GM19240 (cell line): Measurements from ENCODE around the gene PRDM16.
A peak's percentile ranks its signal among the peaks of the same experiment; 100 is the strongest.

ENCODE experiments used
- DNase-seq: peaks from one replicate; pipeline ENCODE4 v3.0.0; 2011; ENCODE audit warnings: low spot score; ENCODE audit not compliant: insufficient read length

The PRDM16 gene

GRCh38 chr1:3441880-3442279, 372.9 kb downstream of the PRDM16 start:
- DNase-seq, result no peak

GRCh38 chr1:3442331-3442730, 373.3 kb downstream of the PRDM16 start:
- no peak for DNase-seq

- DNase-seq, result no peak
Measured at GRCh38 chr1:3442901-3443300, 373.9 kb downstream of the PRDM16 start.

- no peak for DNase-seq
Measured at GRCh38 chr1:3443807-3444206, 374.8 kb downstream of the PRDM16 start.

GRCh38 chr1:3444298-3444697, 375.3 kb downstream of the PRDM16 start:
- no peak for DNase-seq

- no peak for DNase-seq
Measured at GRCh38 chr1:3444736-3445135, 375.7 kb downstream of the PRDM16 start.

- DNase-seq, result no peak
Measured at GRCh38 chr1:3450202-3450863, 381.3 kb downstream of the PRDM16 start.

GRCh38 chr1:3450983-3451382, 382.0 kb downstream of the PRDM16 start:
- DNase-seq, result no peak

- DNase-seq, result no peak
Measured at GRCh38 chr1:3451994-3452865, 383.2 kb downstream of the PRDM16 start.

- no peak for DNase-seq
Measured at GRCh38 chr1:3452866-3453175, 383.8 kb downstream of the PRDM16 start.

- peak; percentile 88 for DNase-seq
Measured at GRCh38 chr1:3453203-3453761, 384.3 kb downstream of the PRDM16 start.

GRCh38 chr1:3453891-3454810, 385.1 kb downstream of the PRDM16 start, which contains the start of gene ARHGEF16:
ARHGEF16 (plus strand) TSS chr1:3454665; CDS start chr1:3463085, 8,420 bp downstream.
- DNase-seq, result no peak

- no peak for DNase-seq
Measured at GRCh38 chr1:3454811-3455618, 386.0 kb downstream of the PRDM16 start.

- DNase-seq, result no peak
Measured at GRCh38 chr1:3455670-3456448, 386.9 kb downstream of the PRDM16 start.

- no peak for DNase-seq
Measured at GRCh38 chr1:3456449-3456963, 387.5 kb downstream of the PRDM16 start.

GRCh38 chr1:3456964-3457909, 388.2 kb downstream of the PRDM16 start:
- DNase-seq, result no peak

- DNase-seq, result no peak
Measured at GRCh38 chr1:3457910-3458883, 389.2 kb downstream of the PRDM16 start.
